Measurements from ENCODE around the gene GNGT2.

Gene GNGT2

GRCh38 chr17:49229076-49229804 is 18.9 kb upstream of the GNGT2 start:
- no peak for DNase-seq

GRCh38 chr17:49227436-49228261 is 17.3 kb upstream of the GNGT2 start:
- peak; percentile 80 for DNase-seq

GRCh38 chr17:49226771-49227435 is 16.5 kb upstream of the GNGT2 start:
- no peak for DNase-seq

GRCh38 chr17:49225554-49226236 is 15.3 kb upstream of the GNGT2 start:
- DNase-seq: no peak

GRCh38 chr17:49224997-49225337 is 14.6 kb upstream of the GNGT2 start:
- DNase-seq: no peak

- DNase-seq: peak; percentile 53
Measured at GRCh38 chr17:49224198-49224996, 14.0 kb upstream of the GNGT2 start.

- DNase-seq: peak; percentile 75
Measured at GRCh38 chr17:49223517-49224197, 13.3 kb upstream of the GNGT2 start.

- no peak for DNase-seq
Measured at GRCh38 chr17:49223168-49223516, 12.8 kb upstream of the GNGT2 start.

GRCh38 chr17:49219987-49220386 is 9.6 kb upstream of the GNGT2 start:
- no peak for DNase-seq

- no peak for DNase-seq
Measured at GRCh38 chr17:49218941-49219913, 8.9 kb upstream of the GNGT2 start.

- peak; percentile 28 for DNase-seq
Measured at GRCh38 chr17:49217651-49218413, 7.5 kb upstream of the GNGT2 start.

GRCh38 chr17:49216953-49217650 is 6.7 kb upstream of the GNGT2 start:
- no peak for DNase-seq

- no peak for DNase-seq
Measured at GRCh38 chr17:49216482-49216881, 6.1 kb upstream of the GNGT2 start.

- no peak for DNase-seq
Measured at GRCh38 chr17:49214676-49215360, 4.4 kb upstream of the GNGT2 start.

- DNase-seq: no peak
Measured at GRCh38 chr17:49213847-49214246, 3.5 kb upstream of the GNGT2 start.

GRCh38 chr17:49213399-49213798 is 3.0 kb upstream of the GNGT2 start:
- DNase-seq: no peak

- DNase-seq: no peak
Measured at GRCh38 chr17:49209061-49209571, 1.3 kb downstream of the GNGT2 start.

GRCh38 chr17:49204516-49204915 is 5.9 kb downstream of the GNGT2 start:
- no peak for DNase-seq

All from stimulated activated CD4-positive, alpha-beta T cell treated with anti-CD3 and anti-CD28 coated beads, Interleukin-4, amount 100 ng/mL, for 1 hour (primary cell).